GM19463 (cell line): ENCODE data around the gene ARHGAP27.
"Not testable (repeated sequence)": the region's sequence is repeated elsewhere in the genome, so short reads cannot be mapped to it uniquely, and the experiment has no call there.

ENCODE experiments used
- ATAC-seq: cut with Tn5 transposase; IDR thresholded peaks from one replicate; pipeline ENCODE4 v1.9.1; 2021; ENCODE audit warnings: mild to moderate bottlenecking, moderate library complexity; ENCODE audit not compliant: unreplicated experiment

Gene ARHGAP27

GRCh38 chr17:45447650-45448049, 15.0 kb upstream of the ARHGAP27 start:
- not testable (repeated sequence) for ATAC-seq

DNA sequence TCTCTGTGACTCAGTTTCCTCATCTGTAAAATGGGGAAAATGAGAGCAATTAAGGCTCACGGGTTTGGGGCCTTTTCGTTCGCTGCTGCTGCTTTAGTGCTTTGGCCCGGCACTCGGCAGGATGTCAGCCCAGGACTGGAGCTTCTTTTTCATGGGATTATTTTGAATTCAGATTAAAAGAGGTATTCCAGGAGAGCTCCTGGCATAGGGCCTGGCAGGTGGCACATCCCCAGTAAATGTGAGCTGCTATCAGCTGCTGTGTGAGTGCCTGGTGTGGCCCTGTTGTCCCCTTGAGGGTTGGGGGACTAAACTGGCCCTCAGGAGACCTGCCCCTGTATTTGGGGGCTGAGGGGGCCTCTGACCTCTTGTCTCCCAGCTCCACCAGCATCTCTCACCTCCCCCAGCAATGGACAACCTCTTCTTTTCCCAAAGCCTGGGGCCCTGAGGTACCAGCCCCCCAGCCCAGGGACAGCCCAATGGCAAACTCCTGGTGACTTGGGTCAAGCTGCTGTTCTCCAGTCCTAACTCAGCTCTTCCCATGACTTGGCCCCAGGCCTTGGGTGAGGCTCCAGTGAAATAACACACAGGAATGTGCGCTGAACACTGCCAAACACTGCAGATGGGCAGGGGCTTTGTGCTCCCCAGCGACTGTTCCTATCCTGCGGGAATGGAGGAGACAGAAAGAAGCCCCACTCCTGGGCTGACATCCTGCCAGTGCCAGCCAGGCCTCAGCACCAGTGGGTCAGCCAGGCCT, 14.4 kb upstream of the ARHGAP27 start:
- not testable (repeated sequence) for ATAC-seq

GRCh38 chr17:45445901-45446743, 13.5 kb upstream of the ARHGAP27 start:
- ATAC-seq, result not testable (repeated sequence)

- not testable (repeated sequence) for ATAC-seq
Measured at GRCh38 chr17:45444856-45445820, 12.5 kb upstream of the ARHGAP27 start.

DNA sequence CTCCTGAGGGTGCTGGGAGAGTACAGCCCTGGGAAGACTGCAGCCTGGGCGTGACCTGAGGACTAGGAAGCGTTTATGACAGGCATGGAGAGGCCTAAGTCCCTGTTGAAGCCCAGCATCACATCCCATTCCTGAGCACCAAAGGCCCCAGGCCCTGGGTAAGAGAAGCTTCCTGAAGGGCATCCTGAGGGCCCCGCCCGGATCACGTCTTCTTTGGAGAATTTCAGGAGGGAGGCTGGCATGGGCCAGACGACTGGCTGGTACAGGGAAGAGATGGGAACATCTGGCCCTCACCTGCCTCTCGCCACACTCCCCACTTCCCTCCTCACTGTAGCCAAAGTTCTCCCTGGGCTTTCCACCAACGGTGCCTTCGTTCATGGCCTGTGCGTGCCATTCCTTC, 11.6 kb upstream of the ARHGAP27 start:
- ATAC-seq, result not testable (repeated sequence)

GRCh38 chr17:45443371-45444260, 10.9 kb upstream of the ARHGAP27 start:
- not testable (repeated sequence) for ATAC-seq

GRCh38 chr17:45441526-45442310, 9.0 kb upstream of the ARHGAP27 start:
- no peak for ATAC-seq

DNA sequence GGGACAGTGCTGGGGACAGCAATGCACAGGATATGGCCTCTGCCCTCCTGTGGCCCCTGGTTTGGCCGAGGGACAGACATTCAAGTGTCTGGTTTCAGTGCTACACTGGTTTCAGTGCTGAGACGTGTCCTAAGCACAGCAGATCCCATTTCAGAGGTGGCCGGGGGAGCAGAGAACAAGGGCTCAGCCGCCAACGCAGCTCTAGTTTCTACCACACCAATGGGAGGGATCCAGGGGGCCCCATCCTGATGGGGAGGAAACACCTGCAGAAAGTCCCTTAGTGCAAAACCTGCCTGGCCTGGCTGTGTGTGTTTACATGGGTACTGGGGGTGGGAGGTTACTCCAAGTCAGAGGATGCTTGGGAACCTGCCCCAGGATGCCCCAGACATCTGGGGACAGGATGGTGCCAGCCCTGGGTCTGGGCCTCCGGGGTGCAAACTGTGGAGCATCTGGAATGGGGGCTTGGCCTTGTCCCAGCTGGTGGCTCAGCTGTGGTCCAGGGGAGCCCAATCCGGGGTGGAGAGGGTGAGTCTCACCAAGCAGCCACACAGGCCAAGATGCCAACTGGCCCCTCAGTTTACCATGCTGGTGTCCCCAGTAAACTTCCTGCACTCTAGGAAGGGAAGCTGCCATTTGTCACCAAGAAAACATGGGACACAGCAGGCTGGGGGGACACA, 8.3 kb upstream of the ARHGAP27 start:
- peak; percentile 90 for ATAC-seq

DNA sequence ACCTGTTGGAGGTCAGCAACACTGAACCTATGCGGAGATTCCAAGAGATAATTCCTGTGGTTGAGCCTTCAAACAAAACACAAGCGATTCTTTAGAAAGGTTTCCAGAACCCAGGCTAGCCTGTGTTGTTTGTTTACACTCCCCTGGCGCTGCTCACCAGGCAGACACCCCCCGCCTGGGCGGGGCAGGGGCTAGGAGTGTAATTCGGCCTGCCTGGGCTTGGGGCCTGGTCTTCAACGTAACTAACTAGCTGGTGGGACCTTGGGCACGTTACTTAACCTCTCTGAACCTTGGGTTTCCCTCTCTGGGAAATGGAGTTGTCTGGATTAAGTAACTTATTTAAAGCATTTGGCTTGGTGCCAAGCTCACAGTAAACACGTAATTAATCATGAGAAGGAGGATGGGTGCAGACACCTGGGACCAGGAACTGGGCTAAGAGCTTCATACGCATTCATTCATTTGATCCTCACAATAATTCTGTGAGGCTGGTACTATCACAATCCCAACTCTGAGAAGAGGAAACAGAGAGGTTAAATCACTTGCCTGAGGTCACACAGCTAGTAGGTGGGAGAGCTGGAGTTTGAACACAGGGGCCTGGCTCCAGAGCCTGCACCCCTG, 7.6 kb upstream of the ARHGAP27 start:
- ATAC-seq, result no peak

GRCh38 chr17:45438931-45439610, 6.4 kb upstream of the ARHGAP27 start:
- ATAC-seq, result no peak

DNA sequence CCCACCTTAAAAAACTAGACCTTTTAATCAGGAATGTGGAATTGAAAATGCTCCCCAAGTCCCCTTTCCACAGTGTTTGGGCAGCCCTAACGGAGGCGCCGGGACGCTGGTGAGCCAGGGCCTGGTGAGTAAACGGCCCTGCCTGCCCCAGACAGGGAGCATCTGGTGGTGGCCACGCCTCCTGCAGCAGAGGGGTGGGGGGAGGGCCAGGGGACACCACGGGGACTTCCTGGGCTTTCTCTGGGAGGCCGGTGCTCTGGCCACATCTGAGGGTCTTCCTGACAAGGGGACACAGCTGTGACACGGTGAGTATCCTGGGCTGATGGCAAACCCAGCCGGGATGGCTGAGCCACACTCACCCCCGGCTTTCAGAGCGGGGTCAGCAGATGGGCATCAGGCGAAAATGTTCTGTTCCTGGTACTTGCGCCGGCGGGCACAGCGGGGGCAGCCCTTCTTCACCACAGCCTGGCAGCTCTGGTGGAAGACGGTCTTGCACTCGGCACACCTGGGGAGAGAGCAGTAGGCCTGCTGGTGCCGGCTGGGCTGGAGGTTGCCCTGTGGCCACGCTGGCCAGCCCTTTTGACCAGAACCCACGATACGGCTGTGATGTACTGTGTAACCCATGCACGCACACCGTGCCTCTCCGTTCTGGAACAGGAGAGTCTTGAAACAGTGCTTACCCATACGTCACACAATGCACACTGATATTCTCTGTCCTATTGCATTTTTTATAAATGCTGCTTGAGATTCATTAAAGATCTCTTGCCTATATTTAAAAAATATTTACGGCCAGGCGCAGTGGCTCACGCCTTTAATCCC, 5.0 kb upstream of the ARHGAP27 start:
- ATAC-seq, result no peak

- no peak for ATAC-seq
Measured at GRCh38 chr17:45436625-45437464, 4.2 kb upstream of the ARHGAP27 start.

DNA sequence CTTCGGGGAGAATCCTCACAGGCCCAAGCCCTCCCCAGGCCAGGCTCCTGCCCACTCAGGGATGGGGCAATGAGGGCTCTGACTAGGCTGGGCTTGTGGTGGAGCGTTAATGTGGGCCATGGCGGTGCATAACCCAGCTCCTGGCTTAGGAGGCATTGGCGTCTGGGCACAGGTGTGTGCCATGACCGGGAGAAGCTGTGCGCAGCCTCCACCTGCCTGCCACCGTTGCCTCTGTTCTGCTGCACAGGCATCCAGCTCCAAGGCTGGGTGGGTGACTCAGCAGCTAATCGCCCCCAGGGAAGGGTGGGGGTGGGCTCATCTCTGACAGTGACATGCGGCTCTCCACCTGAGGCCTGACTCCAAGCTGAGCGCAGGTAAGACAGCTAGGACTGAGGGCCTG, 3.5 kb upstream of the ARHGAP27 start:
- ATAC-seq, result no peak

GRCh38 chr17:45435481-45435880, 2.8 kb upstream of the ARHGAP27 start:
- no peak for ATAC-seq

- ATAC-seq, result no peak
Measured at GRCh38 chr17:45433159-45433535, 477 bp upstream of the ARHGAP27 start.
